Mesendoderm (in vitro differentiated cells): Measurements from ENCODE around the gene DIS3L.

Experiments used
- DNase-seq: peaks from one replicate; pipeline ENCODE4 v3.0.0; 2013
- H2AK5ac ChIP-seq: 2 replicates; pipeline ENCODE4 v1.6.1; 2013; ENCODE audit warnings: low read length, inconsistent platforms
- H2BK120ac ChIP-seq: 2 replicates; pipeline ENCODE4 v1.6.1; 2013; ENCODE audit warnings: low read depth, mild to moderate bottlenecking, low read length, moderate library complexity, mixed read lengths
- H2BK15ac ChIP-seq: replicated peaks from 2 replicates; pipeline ENCODE4 v1.6.1; 2013; ENCODE audit warnings: low read depth, mild to moderate bottlenecking, moderate library complexity
- H2BK5ac ChIP-seq: 2 replicates; pipeline ENCODE4 v1.6.1; 2013; ENCODE audit warnings: low read length, inconsistent platforms
- H3K18ac ChIP-seq: 2 replicates; pipeline ENCODE4 v1.6.1; 2013; ENCODE audit warnings: mild to moderate bottlenecking, low read length, mixed read lengths
- H3K23ac ChIP-seq: one replicate; pipeline ENCODE4 v1.6.1; 2013; ENCODE audit warnings: low read length
- H3K27ac ChIP-seq: 2 replicates; pipeline ENCODE4 v1.5.1; 2013; ENCODE audit warnings: low read depth, mild to moderate bottlenecking, inconsistent platforms, low read length, moderate library complexity
- H3K27me3 ChIP-seq: 2 replicates; pipeline ENCODE4 v1.6.1; 2013; ENCODE audit warnings: low read length, control low read depth, mild to moderate bottlenecking, inconsistent platforms; ENCODE audit not compliant: insufficient read depth, poor library complexity
- H3K36me3 ChIP-seq: 2 replicates; pipeline ENCODE4 v1.6.1; 2013; ENCODE audit warnings: low read length, inconsistent platforms; ENCODE audit not compliant: control insufficient read depth, insufficient read depth
- H3K4ac ChIP-seq: one replicate; pipeline ENCODE4 v1.6.1; 2013; ENCODE audit warnings: low read depth, mild to moderate bottlenecking, low read length, moderate library complexity
- H3K4me1 ChIP-seq: 2 replicates; pipeline ENCODE4 v1.6.1; 2013; ENCODE audit warnings: low read depth, low read length, inconsistent platforms; ENCODE audit not compliant: control insufficient read depth
- H3K4me2 ChIP-seq: 2 replicates; pipeline ENCODE4 v1.6.1; 2013; ENCODE audit warnings: low read length
- H3K4me3 ChIP-seq: 2 replicates; pipeline ENCODE4 v1.5.1; 2013; ENCODE audit warnings: mild to moderate bottlenecking, low read length
- H3K56ac ChIP-seq: one replicate; pipeline ENCODE4 v1.6.1; 2013; ENCODE audit warnings: low read length
- H3K79me1 ChIP-seq: 2 replicates; pipeline ENCODE4 v1.6.1; 2013; ENCODE audit warnings: low read length, inconsistent platforms
- H3K79me2 ChIP-seq: 2 replicates; pipeline ENCODE4 v1.6.1; 2013; ENCODE audit warnings: mild to moderate bottlenecking, low read length; ENCODE audit not compliant: control insufficient read depth, insufficient read depth
- H3K9ac ChIP-seq: 2 replicates; pipeline ENCODE4 v1.6.1; 2013; ENCODE audit warnings: low read length, inconsistent platforms
- H4K5ac ChIP-seq: one replicate; pipeline ENCODE4 v1.6.1; 2013; ENCODE audit warnings: low read length
- H4K8ac ChIP-seq: one replicate; pipeline ENCODE4 v1.6.1; 2013; ENCODE audit warnings: low read depth, mild to moderate bottlenecking, control low read depth, low read length, moderate library complexity
- WGBS: extraction: QIAGEN DNeasy Blood & Tissue Kit; methylation state at CpG from one replicate; pipeline ENCODE4 v1.1.7; 2013; ENCODE audit warnings: low lambda C conversion rate, missing lambda C conversion rate; ENCODE audit not compliant: insufficient coverage; ENCODE audit errors: extremely low coverage; 5-methylcytosine and 5-hydroxymethylcytosine counted together

The DIS3L gene

DNA sequence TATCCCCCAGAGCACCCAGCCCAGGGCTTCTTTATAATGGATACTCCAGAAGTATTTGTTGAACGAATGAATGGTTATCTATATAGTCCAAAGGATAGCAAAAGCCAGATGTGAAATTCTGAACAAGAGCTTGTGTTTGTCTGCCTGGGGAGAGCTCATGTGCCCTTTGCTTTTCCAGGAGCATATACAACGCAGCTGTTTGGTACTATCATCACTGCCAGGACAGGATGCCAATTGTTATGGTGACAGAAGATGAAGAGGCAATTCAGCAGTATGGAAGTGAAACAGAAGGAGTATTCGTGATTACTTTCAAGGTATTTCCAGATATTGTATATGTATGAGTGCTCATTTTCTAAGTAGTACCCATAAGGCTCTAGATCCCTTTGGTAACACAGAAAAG lies 15.2 kb downstream of the DIS3L start:
- Histone ChIP-seq H3K79me2 (no peaks in the 10 kb centered on the region), H2BK5ac (no peak overlapping the region), H2BK120ac (no peak overlapping the region), H4K5ac (no peak overlapping the region), H3K27me3 (no peaks in the 10 kb centered on the region), H3K56ac (no peak overlapping the region), H3K36me3 (peaks cover 1% of the 10 kb centered on the region), H3K27ac (no peak overlapping the region), H2AK5ac (no peak overlapping the region), H3K23ac (no peak overlapping the region), H3K79me1 (no peaks in the 10 kb centered on the region), H3K4ac (no peak overlapping the region), H3K9ac (no peak overlapping the region), H3K4me2 (no peak overlapping the region), H2BK15ac (no peak overlapping the region), H3K18ac (no peak overlapping the region), H3K4me1 (no peaks in the 10 kb centered on the region), H3K4me3 (no peak overlapping the region), H4K8ac (no peak overlapping the region)
- DNase-seq = no peak
- no CpG with 5 or more reads among the region's 3 CpGs for WGBS

DNA sequence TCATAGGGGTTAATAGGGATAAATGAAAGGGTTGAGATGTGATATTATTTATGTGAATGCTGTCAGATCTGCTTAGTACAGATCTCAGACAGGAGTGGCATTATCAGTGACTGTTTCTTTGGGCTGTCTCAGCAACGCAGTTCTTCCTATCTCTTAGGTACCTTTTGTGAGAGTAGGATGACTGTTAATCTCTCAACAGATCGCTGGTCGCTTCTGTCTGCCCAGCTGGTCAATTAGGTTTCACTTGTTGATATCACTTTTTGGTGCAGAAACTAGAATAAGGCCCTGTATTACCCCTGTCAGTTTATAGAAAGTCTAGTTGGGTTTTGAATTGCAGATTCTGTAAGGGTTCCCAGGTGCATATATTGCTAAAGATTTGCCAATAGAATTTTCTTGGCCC lies 16.5 kb downstream of the DIS3L start:
- Histone ChIP-seq H3K4me2 (no peak overlapping the region), H3K18ac (no peak overlapping the region), H2AK5ac (no peak overlapping the region), H3K4me3 (no peak overlapping the region), H3K79me1 (no peaks in the 10 kb centered on the region), H3K4ac (no peak overlapping the region), H2BK15ac (no peak overlapping the region), H3K79me2 (no peaks in the 10 kb centered on the region), H3K27me3 (no peaks in the 10 kb centered on the region), H2BK5ac (no peak overlapping the region), H3K36me3 (peaks cover 3% of the 10 kb centered on the region), H3K4me1 (no peaks in the 10 kb centered on the region), H3K27ac (no peak overlapping the region), H3K23ac (no peak overlapping the region), H4K5ac (no peak overlapping the region), H3K56ac (no peak overlapping the region), H3K9ac (no peak overlapping the region), H4K8ac (no peak overlapping the region), H2BK120ac (no peak overlapping the region)
- no peak for DNase-seq
- no CpG with 5 or more reads among the region's 3 CpGs for WGBS

DNA sequence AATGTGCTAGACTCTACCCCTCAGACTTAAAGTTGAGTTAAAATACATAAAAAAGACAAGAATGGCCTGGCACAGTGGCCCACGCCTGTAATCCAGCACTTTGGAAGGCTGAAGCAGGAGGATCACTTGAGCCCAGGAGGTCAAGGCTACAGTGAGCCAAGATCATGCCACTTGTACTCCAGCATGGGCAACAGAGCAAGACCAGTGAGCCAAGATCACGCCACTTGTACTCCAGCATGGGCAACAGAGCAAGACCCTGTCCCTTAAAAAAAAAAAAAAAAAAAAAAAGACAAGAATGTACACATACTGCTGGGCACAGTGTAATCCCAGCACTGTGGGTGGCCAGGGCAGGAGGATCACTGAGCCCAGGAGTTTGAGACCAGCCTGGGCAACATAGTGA lies 17.4 kb downstream of the DIS3L start:
- H3K79me2 ChIP-seq = no peaks in the 10 kb centered on the region
- H3K4ac ChIP-seq = no peak overlapping the region
- H3K56ac ChIP-seq = no peak overlapping the region
- no peak overlapping the region for H2BK120ac ChIP-seq
- no peak for DNase-seq
- H2BK15ac ChIP-seq = no peak overlapping the region
- H3K23ac ChIP-seq = no peak overlapping the region
- no peak overlapping the region for H3K27ac ChIP-seq
- peaks cover 3% of the 10 kb centered on the region for H3K36me3 ChIP-seq
- H3K4me1 ChIP-seq = no peaks in the 10 kb centered on the region
- H4K5ac ChIP-seq = no peak overlapping the region
- no peak overlapping the region for H3K4me2 ChIP-seq
- H3K18ac ChIP-seq = no peak overlapping the region
- H2BK5ac ChIP-seq = no peak overlapping the region
- H3K27me3 ChIP-seq = no peaks in the 10 kb centered on the region
- WGBS = no CpG with 5 or more reads among the region's 2 CpGs
- no peaks in the 10 kb centered on the region for H3K79me1 ChIP-seq
- H3K4me3 ChIP-seq = no peak overlapping the region
- H3K9ac ChIP-seq = no peak overlapping the region
- H4K8ac ChIP-seq = no peak overlapping the region
- H2AK5ac ChIP-seq = no peak overlapping the region

DNA sequence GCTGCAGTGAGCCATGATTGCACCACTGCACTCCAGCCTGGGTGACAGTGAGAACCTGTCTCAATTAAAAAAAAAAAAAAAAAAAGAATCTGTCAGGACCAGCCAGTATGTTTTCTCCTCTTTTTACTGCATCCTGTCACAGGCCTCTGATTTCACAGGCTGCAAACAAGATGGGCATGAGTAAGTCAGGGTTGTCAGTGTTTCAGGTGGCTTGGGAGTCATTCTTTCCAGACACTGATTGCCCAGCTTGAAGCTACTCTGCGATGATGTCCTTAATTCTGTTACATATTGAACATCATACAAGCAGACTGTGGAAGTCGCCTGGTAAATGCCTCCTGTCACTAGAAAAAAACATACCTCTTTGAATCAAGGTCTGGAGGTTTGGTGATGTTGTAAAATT lies 18.8 kb downstream of the DIS3L start:
- no peaks in the 10 kb centered on the region for H3K4me1 ChIP-seq
- WGBS = no CpG with 5 or more reads among the region's 2 CpGs
- no peak overlapping the region for H4K5ac ChIP-seq
- DNase-seq = no peak
- no peaks in the 10 kb centered on the region for H3K27me3 ChIP-seq
- H2BK120ac ChIP-seq = no peak overlapping the region
- H3K79me1 ChIP-seq = no peaks in the 10 kb centered on the region
- H2AK5ac ChIP-seq = no peak overlapping the region
- H3K18ac ChIP-seq = no peak overlapping the region
- no peak overlapping the region for H4K8ac ChIP-seq
- H3K4me3 ChIP-seq = no peak overlapping the region
- no peaks in the 10 kb centered on the region for H3K79me2 ChIP-seq
- H2BK5ac ChIP-seq = no peak overlapping the region
- H3K36me3 ChIP-seq = peaks cover 3% of the 10 kb centered on the region
- H3K4ac ChIP-seq = no peak overlapping the region
- H3K23ac ChIP-seq = no peak overlapping the region
- H3K56ac ChIP-seq = no peak overlapping the region
- no peak overlapping the region for H3K4me2 ChIP-seq
- H2BK15ac ChIP-seq = no peak overlapping the region
- H3K27ac ChIP-seq = no peak overlapping the region
- H3K9ac ChIP-seq = no peak overlapping the region

DNA sequence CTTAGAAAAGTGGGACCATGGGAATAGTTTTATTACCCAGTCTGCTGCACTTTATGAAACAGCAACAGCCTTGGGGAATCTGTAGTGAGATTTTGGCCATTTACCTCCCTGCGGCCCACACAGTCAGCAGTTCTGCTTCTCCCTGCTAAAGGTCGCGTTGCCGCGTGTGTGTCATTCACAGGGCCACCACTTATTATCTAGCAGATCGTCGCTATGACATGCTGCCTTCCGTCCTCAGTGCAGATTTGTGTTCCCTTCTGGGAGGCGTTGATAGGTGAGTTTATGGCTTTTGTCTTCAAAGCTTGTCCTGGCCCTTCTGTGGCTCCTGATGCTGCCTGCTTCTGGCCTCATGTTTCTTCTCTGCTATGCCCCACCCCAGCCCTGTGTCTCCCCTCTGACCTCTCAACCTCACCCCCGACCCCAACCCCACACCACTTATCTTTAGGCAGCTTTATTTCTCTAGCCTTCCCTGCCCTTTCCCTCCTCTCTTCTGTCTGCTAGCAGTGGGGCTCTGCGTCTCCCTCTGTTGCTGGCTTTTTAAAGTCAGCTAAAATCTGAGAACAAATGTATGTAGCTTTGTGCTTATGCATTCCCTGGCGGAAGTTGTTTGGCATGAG lies 30.1 kb downstream of the DIS3L start:
- Histone ChIP-seq H3K9ac (no peak overlapping the region), H3K4ac (no peak overlapping the region), H3K4me3 (no peak overlapping the region), H3K56ac (no peak overlapping the region), H3K23ac (no peak overlapping the region), H2AK5ac (no peak overlapping the region), H2BK120ac (no peak overlapping the region), H3K36me3 (peaks cover 2% of the 10 kb centered on the region), H3K79me2 (no peaks in the 10 kb centered on the region), H4K8ac (no peak overlapping the region), H2BK15ac (no peak overlapping the region), H3K27me3 (no peaks in the 10 kb centered on the region), H2BK5ac (no peak overlapping the region), H3K18ac (no peak overlapping the region), H3K79me1 (no peaks in the 10 kb centered on the region), H3K4me2 (no peak overlapping the region), H4K5ac (no peak overlapping the region), H3K4me1 (no peaks in the 10 kb centered on the region), H3K27ac (no peak overlapping the region)
- no CpG with 5 or more reads among the region's 12 CpGs for WGBS
- peak; percentile 8 for DNase-seq

DNA sequence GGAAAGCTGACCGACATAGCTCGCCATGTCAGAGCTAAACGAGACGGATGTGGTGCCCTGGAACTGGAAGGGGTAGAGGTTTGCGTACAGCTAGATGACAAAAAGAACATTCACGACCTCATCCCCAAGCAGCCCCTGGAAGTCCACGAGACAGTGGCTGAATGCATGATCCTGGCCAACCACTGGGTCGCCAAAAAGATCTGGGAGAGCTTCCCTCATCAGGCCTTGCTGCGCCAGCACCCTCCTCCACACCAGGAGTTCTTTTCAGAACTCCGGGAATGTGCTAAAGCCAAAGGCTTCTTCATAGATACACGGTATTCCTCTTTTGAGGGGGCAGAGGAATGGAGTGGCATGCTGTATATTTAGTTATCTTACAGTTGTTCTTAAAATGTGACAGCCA lies 32.7 kb downstream of the DIS3L start:
- H3K9ac ChIP-seq = no peak overlapping the region
- H3K27ac ChIP-seq = no peak overlapping the region
- H2BK15ac ChIP-seq = no peak overlapping the region
- no peak overlapping the region for H3K4me3 ChIP-seq
- no peaks in the 10 kb centered on the region for H3K4me1 ChIP-seq
- no peak overlapping the region for H3K23ac ChIP-seq
- no peak overlapping the region for H3K4ac ChIP-seq
- H3K18ac ChIP-seq = no peak overlapping the region
- no peak overlapping the region for H2BK120ac ChIP-seq
- H4K8ac ChIP-seq = no peak overlapping the region
- no peaks in the 10 kb centered on the region for H3K27me3 ChIP-seq
- no CpG with 5 or more reads among the region's 11 CpGs for WGBS
- no peak for DNase-seq
- no peaks in the 10 kb centered on the region for H3K79me1 ChIP-seq
- no peak overlapping the region for H2BK5ac ChIP-seq
- H4K5ac ChIP-seq = no peak overlapping the region
- no peaks in the 10 kb centered on the region for H3K79me2 ChIP-seq
- no peak overlapping the region for H3K56ac ChIP-seq
- H2AK5ac ChIP-seq = no peak overlapping the region
- H3K4me2 ChIP-seq = no peak overlapping the region
- peaks cover 4% of the 10 kb centered on the region for H3K36me3 ChIP-seq
